Stimulated activated CD4-positive, alpha-beta T cell treated with anti-CD3 and anti-CD28 coated beads, Interleukin-12 subunit alpha, Interleukin-12 subunit beta, amount 100 ng/mL, for 48 hours (primary cell): ENCODE results near the gene TTYH1.

Source experiments
- DNase-seq, 3 donors: peaks; one replicate each; pipeline ENCODE4 v3.0.0-alpha.2; 2020; ENCODE audit warnings: low read depth in 2 of 3, low spot score in 1 of 3

TTYH1 gene

DNA sequence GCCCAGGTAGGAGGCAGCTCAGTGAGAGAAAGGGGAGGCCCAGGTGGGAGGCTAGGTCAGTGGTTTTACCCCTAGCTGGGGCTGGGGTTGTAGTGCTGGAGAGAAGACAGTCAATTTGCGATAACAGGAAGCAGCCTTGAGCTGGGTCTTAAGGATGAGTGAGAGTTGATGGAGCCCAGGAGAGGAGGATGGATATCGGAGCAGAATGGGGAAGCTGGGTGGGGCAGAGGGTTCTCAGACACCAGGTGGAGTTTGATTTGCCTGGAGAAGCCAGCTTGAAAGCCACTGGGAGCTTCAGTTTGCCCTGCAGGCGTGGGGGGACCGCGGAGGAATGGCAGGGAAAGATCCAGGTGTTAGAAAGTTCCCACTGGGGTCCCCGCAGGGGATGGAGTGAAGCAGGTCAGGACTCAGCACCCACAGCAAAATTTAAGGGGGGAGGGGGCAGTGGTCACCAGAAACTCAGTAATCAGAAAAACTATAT, 58.7 kb downstream of the TTYH1 start:
- DNase-seq: no peak

DNA sequence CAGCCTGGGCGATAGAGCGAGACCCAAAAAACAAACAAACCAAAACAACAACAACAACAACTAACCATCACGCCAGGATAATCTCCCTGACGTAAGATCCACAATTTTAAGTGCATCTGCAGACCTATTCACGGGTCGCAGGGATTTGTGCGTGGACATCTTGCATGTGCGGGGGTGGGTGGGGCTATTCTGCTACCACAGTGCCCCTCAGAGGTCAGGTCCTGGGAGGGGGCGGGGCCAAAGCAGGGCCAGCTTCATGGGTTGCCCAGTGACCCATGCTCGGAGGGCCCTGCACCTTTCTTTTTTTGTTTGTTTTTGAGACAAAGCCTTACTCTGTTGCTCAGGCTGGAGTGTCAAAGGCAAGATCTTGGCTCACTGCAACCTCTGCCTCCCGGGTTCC, 60.4 kb downstream of the TTYH1 start:
- DNase-seq: no peak

GRCh38 chr19:54477650-54478049, 62.4 kb downstream of the TTYH1 start:
- no peak for DNase-seq

DNA sequence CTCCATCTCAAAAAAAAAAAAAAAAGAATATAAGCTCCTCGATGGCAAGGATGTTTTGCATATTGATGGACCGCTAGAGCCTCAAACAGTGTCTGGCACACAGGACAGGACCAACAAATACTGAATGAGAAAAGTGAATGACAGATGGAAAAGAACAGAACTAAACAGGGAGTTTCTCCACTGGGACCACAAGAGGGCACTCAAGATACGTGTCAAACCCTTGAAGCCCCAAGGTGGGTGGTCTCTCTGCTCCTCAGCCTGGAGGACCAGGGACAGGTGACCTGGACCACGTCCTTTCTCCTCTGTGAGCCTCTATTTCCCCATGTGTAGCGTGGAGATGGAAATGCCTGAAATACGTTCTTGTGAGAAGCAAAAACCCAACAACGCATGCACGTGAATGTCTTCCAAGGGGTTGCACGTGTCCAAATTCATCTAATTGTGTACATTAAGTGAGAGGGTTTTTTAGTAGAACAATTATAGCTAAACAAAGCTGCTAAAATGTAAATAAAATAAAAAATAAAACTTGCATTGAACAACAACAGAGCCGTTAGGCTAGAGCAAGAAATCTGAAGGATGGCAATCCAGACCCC, 63.5 kb downstream of the TTYH1 start:
- no peak for DNase-seq

DNA sequence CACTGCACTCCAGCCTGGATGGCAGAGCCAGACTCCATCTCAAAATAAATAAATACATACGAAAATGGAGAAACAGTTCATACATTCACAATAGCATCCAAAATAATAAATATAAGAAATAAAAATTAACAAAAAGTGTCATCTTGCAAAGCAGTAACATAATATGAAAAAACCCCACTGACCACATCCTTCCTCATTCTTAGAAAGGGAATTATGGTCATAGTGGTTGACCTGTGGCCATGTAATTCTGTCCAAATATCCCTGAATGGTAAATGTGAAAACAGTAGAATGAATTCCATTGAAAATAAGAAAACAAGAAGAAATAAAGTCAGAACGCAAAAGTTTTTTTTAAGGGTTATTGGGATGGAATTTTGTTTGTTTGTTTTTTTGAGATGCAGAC, 64.8 kb downstream of the TTYH1 start:
- DNase-seq: no peak

DNA sequence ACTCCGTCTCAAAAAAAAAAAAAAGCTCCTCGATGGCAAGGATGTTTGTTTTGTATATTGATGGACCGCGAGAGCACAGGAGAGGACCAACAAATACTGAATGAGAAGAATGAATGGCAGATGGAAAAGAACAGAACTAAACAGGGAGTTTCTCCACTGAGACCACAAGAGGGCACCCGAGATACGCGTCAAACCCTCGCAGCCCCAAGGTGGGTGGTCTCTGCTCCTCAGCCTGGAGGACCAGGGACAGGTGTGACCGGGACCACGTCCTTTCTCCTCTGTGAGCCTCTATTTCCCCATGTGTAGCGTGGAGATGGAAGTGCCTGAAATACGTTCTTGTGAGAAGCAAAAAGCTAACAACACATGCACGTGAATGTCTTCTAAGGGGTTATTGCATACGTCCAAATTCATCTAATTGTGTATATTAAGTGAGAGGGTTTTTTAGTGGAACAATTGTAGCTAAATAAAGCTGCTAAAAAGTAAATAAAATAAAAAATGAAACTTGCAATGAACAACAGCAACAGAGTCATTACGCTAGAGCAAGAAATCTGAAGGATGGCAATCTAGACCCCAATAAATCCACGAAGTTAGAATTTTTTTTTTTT, 66.2 kb downstream of the TTYH1 start:
- peak in 1 of 3 donors; percentile 36 for DNase-seq

GRCh38 chr19:54482889-54483288, 67.6 kb downstream of the TTYH1 start:
- no peak for DNase-seq

- no peak for DNase-seq
Observed at GRCh38 chr19:54484451-54484850, 69.2 kb downstream of the TTYH1 start.

DNA sequence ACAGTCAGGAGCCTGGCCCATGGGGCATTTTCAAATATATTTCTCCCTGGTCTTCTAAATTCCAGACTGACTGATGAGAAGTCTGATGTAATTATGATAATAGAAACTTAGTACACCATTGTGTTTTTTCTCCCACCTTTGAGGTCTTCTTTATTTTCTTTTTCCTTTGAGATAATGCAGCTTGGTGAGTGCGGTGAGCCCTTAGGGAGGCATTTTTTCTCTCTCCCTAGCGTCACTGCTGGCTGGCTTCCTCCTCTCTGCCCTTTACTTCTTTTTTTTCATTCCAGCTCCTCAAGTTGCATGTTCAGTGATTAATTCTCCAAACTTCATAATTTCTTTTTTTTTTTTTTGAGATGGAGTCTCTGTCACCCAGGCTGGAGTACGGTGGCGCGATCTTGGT, 70.6 kb downstream of the TTYH1 start:
- no peak for DNase-seq
